Measurements from ENCODE around the gene SH3PXD2B.

DNA sequence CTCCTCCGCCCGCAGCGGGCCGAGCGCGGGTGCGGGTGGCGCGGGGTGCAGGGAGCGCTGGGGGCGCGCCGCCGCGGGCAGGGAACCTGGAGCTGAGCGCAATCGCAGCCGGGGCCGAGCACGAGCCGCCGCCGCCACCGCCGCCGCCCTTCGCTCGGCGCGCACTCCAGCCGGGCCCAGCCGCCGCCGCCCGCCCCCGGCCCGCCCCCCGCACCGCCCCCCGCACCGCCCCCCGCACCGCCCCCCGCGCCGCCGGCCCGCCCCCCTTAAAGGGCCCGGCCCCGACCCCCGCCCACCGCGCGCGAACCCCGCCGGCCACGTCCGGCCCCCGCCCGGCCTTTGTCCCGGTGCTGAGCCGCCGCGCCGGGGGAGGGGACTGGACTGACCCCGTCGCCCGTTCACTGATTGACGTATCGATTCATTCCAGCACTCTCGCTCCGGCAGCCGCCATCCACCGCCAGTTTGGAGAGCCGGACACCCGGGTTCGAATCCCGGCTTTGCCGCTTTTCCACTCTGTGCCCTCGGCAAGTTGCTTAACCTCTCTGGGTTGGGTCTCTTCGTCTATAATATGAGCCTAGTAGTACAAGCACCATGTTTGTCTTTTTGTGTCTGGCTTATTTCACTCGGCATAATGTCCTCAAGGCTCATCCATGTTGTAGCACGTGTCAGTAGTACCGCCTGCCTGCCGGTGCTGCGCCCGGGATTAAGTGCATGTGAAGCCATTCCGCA, at the start of gene SH3PXD2B:
- TF ChIP-seq CTCF (IDR thresholded peaks at IDR 0.05) (no peak), POLR2A (IDR thresholded peaks at IDR 0.05) (peak; percentile 70)

Data from right lobe of liver (tissue), 4 donors.